ENCODE measurements around the gene SMCHD1. TPM values are rescaled to one million over a fixed set of nuclear protein-coding genes. Genes with fewer than 3 reads are reported as not detected.

SMCHD1 gene
- total RNA-seq, 6 experiments from 2014 or later: 13.9 to 31.0 (median 17.3) TPM

GRCh38 chr18:2814928-2815327 is 159.4 kb downstream of the SMCHD1 start:
- intact Hi-C loops (cut with DNase I): no loop called here
- Histone ChIP-seq H3K36me3 (no peaks in the 10 kb centered on the region), H3K27me3 (no peaks in the 10 kb centered on the region), H3K27ac (no peak overlapping the region), H3K9me3 (no peaks in the 10 kb centered on the region), H3K4me1 (no peaks in the 10 kb centered on the region), H3K4me3 (no peak overlapping the region)
- TF ChIP-seq CTCF (IDR thresholded peaks at IDR 0.05) (no peak), POLR2A (IDR thresholded peaks at IDR 0.05) (no peak)
- 88% methylated on average over 2 of the region's 2 CpGs for WGBS (ENCODE audit: insufficient coverage, low coverage, low lambda C conversion rate, missing lambda C conversion rate)
- ATAC-seq (no peak), DNase-seq (no peak)

GRCh38 chr18:2818281-2818680 is 162.8 kb downstream of the SMCHD1 start:
- intact Hi-C loops (cut with DNase I): no loop called here
- Histone ChIP-seq H3K36me3 (no peaks in the 10 kb centered on the region), H3K27ac (no peak overlapping the region), H3K27me3 (no peaks in the 10 kb centered on the region), H3K4me1 (no peaks in the 10 kb centered on the region), H3K9me3 (no peaks in the 10 kb centered on the region), H3K4me3 (no peak overlapping the region)
- no peak for ATAC-seq
- no peak for TF ChIP-seq CTCF (IDR thresholded peaks at IDR 0.05)
- TF ChIP-seq POLR2A (IDR thresholded peaks at IDR 0.05): no peak
- DNase-seq: no peak

GRCh38 chr18:2821695-2822094 is 166.2 kb downstream of the SMCHD1 start:
- H3K27me3 ChIP-seq: no peaks in the 10 kb centered on the region
- intact Hi-C loops (cut with DNase I): no loop called here
- WGBS (ENCODE audit: insufficient coverage, low coverage, low lambda C conversion rate, missing lambda C conversion rate): no CpG with 5 or more reads among the region's 2 CpGs
- ATAC-seq: no peak
- H3K36me3 ChIP-seq: no peaks in the 10 kb centered on the region
- no peaks in the 10 kb centered on the region for H3K9me3 ChIP-seq
- no peaks in the 10 kb centered on the region for H3K4me1 ChIP-seq
- H3K27ac ChIP-seq: no peak overlapping the region
- no peak for TF ChIP-seq CTCF (IDR thresholded peaks at IDR 0.05)
- TF ChIP-seq POLR2A (IDR thresholded peaks at IDR 0.05): no peak
- no peak for DNase-seq
- H3K4me3 ChIP-seq: no peak overlapping the region

- intact Hi-C loops (cut with DNase I): no loop called here
- H3K4me3 ChIP-seq: no peak overlapping the region
- DNase-seq: no peak
- no peaks in the 10 kb centered on the region for H3K36me3 ChIP-seq
- 86% methylated on average over 5 of the region's 6 CpGs for WGBS (ENCODE audit: insufficient coverage, low coverage, low lambda C conversion rate, missing lambda C conversion rate)
- no peaks in the 10 kb centered on the region for H3K9me3 ChIP-seq
- no peaks in the 10 kb centered on the region for H3K27me3 ChIP-seq
- H3K4me1 ChIP-seq: no peaks in the 10 kb centered on the region
- H3K27ac ChIP-seq: no peak overlapping the region
- ATAC-seq: no peak
- no peak for TF ChIP-seq POLR2A (IDR thresholded peaks at IDR 0.05)
- TF ChIP-seq CTCF (IDR thresholded peaks at IDR 0.05): no peak
These were observed 166.8 kb downstream of the SMCHD1 start for GRCh38 chr18:2822213-2822921.

- intact Hi-C loops (cut with DNase I): no loop called here
- no peaks in the 10 kb centered on the region for H3K4me1 ChIP-seq
- H3K9me3 ChIP-seq: no peaks in the 10 kb centered on the region
- TF ChIP-seq POLR2A (IDR thresholded peaks at IDR 0.05): no peak
- TF ChIP-seq CTCF (IDR thresholded peaks at IDR 0.05): no peak
- 75% methylated on average over 2 of the region's 2 CpGs for WGBS (ENCODE audit: insufficient coverage, low coverage, low lambda C conversion rate, missing lambda C conversion rate)
- ATAC-seq (no peak), DNase-seq (no peak)
- no peak overlapping the region for H3K27ac ChIP-seq
- no peak overlapping the region for H3K4me3 ChIP-seq
- no peaks in the 10 kb centered on the region for H3K36me3 ChIP-seq
- no peaks in the 10 kb centered on the region for H3K27me3 ChIP-seq
These were observed 167.7 kb downstream of the SMCHD1 start for GRCh38 chr18:2823202-2823601.

Measured in right lobe of liver (tissue), 6 donors.